Progenitor cell of endocrine pancreas (in vitro differentiated cells): ENCODE results near the gene ZKSCAN1. TPM values are rescaled to one million over a fixed set of nuclear protein-coding genes. Genes with fewer than 3 reads are reported as not detected.
"Not testable (repeated sequence)": the region's sequence is repeated elsewhere in the genome, so short reads cannot be mapped to it uniquely, and the experiment has no call there.

Experiments used
- DNase-seq: peaks from one replicate; pipeline ENCODE4 v3.0.0; 2021; ENCODE audit warnings: low spot score; ENCODE audit not compliant: unreplicated experiment
- H3K27ac Mint-ChIP-seq: 2 replicates; pipeline ENCODE4 v1.8.0; 2021; ENCODE audit warnings: mild to moderate bottlenecking, moderate library complexity, mixed read lengths
- H3K27me3 Mint-ChIP-seq: 2 replicates; pipeline ENCODE4 v1.8.0; 2021; ENCODE audit warnings: mixed read lengths
- H3K36me3 Mint-ChIP-seq: 2 replicates; pipeline ENCODE4 v1.8.0; 2022; ENCODE audit warnings: mixed read lengths; ENCODE audit not compliant: insufficient read depth
- H3K4me1 Mint-ChIP-seq: 2 replicates; pipeline ENCODE4 v1.8.0; 2021; ENCODE audit warnings: low read depth, mixed read lengths
- H3K4me3 Mint-ChIP-seq: 2 replicates; pipeline ENCODE4 v1.8.0; 2021; ENCODE audit warnings: low read depth, mild to moderate bottlenecking, moderate library complexity, mixed read lengths
- H3K9me3 Mint-ChIP-seq: 2 replicates; pipeline ENCODE4 v1.8.0; 2021; ENCODE audit warnings: low read depth, mixed read lengths
- CTCF ChIP-seq: fragments of 200-600 bp; sonication (generic); IDR thresholded peaks from one replicate; pipeline ENCODE4 v1.5.0; 2021; ENCODE audit warnings: antibody characterized with exemption, mild to moderate bottlenecking; ENCODE audit not compliant: unreplicated experiment
- long read RNA-seq: library from polyadenylated mRNA; unstranded; transcript quantifications from one replicate; pipeline ENCODE4 v2.0.0, GENCODE V29; 2020
- total RNA-seq: library from RNA; stranded (reverse); gene quantifications from 2 replicates; pipeline ENCODE4 v1.2.1, GENCODE V29; 2021

ZKSCAN1 gene
- 196 and 209 TPM in 2 replicates for total RNA-seq
- long read RNA-seq, full-length matches to known transcripts = 278 of 359 reads
- long read RNA-seq, partial matches to known transcripts = 31 of 359 reads
- long read RNA-seq, other reads (novel, unspliced or antisense) = 50 of 359 reads

DNA sequence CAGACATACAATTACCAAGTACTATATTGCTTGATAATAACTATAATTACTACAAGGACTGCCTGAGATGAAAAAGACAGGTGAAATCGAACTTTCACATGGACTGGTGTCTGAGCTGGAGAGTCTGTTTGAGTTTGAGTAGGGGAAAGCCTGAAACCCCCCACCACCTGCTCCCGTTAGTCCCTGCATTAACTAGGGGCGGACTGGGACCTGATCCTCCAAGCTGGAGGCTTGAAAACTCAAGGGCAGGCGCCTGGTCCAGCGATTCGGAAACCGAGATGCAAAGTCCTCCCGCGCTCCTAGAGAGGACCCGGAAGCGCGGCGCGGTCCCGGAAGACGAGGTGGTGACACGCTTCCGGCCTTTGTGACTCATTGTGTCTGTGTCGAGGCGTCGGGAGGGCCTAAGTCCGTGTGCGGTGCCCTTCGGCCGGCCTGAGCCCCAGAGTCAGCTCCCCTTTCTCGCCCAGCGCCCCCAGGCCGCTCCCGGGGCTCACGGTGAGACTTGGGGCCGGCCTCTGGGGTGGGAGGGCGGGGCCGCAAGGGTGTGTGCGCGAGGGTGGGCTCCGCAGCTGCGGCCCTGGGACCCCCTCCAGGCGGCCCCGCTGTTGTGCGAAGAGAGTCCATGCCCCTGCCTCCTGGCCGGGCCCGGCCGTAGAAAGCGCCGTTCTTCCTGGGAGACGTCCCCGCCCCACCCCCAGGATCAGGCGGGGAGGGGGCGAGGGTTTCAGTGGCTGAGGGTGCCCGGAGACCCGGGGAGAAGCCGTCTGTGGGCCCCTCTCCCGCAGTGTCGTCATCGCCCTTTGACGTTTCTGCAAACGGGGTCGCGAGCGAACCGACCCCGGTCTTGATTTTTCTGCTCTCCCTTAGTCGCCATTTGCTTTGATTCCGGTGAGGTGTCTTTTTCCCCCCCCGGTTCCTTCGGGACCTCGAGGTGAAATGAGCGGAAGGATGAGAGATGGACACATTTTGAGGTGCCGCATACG is at the start of gene ZKSCAN1:
ZKSCAN1 (plus strand) TSS at position 365 of the 983 bp plus-strand sequence. CDS start 7,911 bp downstream, outside the sequence.
- peaks cover 33% of the 10 kb centered on the region for H3K4me1 Mint-ChIP-seq
- DNase-seq = peak; percentile 67
- peak within 1 kb of the TSS; percentile 98 for H3K27ac Mint-ChIP-seq
- no peak for TF ChIP-seq CTCF
- no peaks in the 10 kb centered on the region for H3K9me3 Mint-ChIP-seq
- no peaks in the 10 kb centered on the region for H3K27me3 Mint-ChIP-seq
- peaks cover 3% of the 10 kb centered on the region for H3K36me3 Mint-ChIP-seq
- H3K4me3 Mint-ChIP-seq = peak within 1 kb of the TSS; percentile 85

- H3K9me3 Mint-ChIP-seq = no peaks in the 10 kb centered on the region
- no peak overlapping the region for H3K4me3 Mint-ChIP-seq
- no peak for DNase-seq
- no peaks in the 10 kb centered on the region for H3K4me1 Mint-ChIP-seq
- peaks cover 29% of the 10 kb centered on the region for H3K27me3 Mint-ChIP-seq
- TF ChIP-seq CTCF = no peak
- no peaks in the 10 kb centered on the region for H3K36me3 Mint-ChIP-seq
- H3K27ac Mint-ChIP-seq = no peak overlapping the region
Measured at GRCh38 chr7:99969298-99969697, 46.1 kb upstream of the ZKSCAN1 start.

- H3K27me3 Mint-ChIP-seq = peaks cover 26% of the 10 kb centered on the region
- not testable (repeated sequence) for H3K36me3 Mint-ChIP-seq, DNase-seq, H3K4me3 Mint-ChIP-seq, H3K27ac Mint-ChIP-seq, H3K9me3 Mint-ChIP-seq, H3K4me1 Mint-ChIP-seq
Measured at GRCh38 chr7:99969813-99970212, 45.6 kb upstream of the ZKSCAN1 start.

- no peaks in the 10 kb centered on the region for H3K9me3 Mint-ChIP-seq
- no peaks in the 10 kb centered on the region for H3K36me3 Mint-ChIP-seq
- no peak for DNase-seq
- no peaks in the 10 kb centered on the region for H3K4me1 Mint-ChIP-seq
- H3K27ac Mint-ChIP-seq = no peak overlapping the region
- peaks cover 25% of the 10 kb centered on the region for H3K27me3 Mint-ChIP-seq
- TF ChIP-seq CTCF = no peak
- H3K4me3 Mint-ChIP-seq = no peak overlapping the region
Measured at GRCh38 chr7:99971242-99971641, 44.2 kb upstream of the ZKSCAN1 start.

GRCh38 chr7:99973817-99974216 is 41.6 kb upstream of the ZKSCAN1 start:
- not testable (repeated sequence) for H3K36me3 Mint-ChIP-seq, H3K4me3 Mint-ChIP-seq, H3K4me1 Mint-ChIP-seq, H3K9me3 Mint-ChIP-seq, H3K27ac Mint-ChIP-seq, DNase-seq
- peaks cover 12% of the 10 kb centered on the region for H3K27me3 Mint-ChIP-seq

DNA sequence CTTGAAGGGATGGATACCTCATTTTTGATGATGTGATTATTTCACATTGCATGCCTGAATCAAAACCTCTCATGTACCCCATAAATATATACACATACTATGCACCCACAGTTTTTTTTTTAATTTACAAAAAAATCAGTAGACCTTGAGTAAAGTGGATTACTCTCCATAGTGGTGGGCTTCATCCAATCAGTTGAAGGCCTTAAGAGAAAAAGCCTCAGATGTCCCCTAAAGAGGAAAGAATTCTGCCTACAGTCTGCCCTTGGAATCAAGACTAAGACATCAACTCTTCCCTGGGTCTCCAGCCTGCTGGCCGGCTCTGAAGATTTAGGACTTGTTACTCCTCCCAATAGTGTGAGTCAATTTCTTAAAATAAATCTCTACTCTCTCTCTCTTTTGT is 40.7 kb upstream of the ZKSCAN1 start:
- H3K36me3 Mint-ChIP-seq = no peaks in the 10 kb centered on the region
- no peak overlapping the region for H3K4me3 Mint-ChIP-seq
- H3K27me3 Mint-ChIP-seq = peaks cover 12% of the 10 kb centered on the region
- no peak overlapping the region for H3K27ac Mint-ChIP-seq
- H3K4me1 Mint-ChIP-seq = no peaks in the 10 kb centered on the region
- no peak for DNase-seq
- no peak for TF ChIP-seq CTCF
- no peaks in the 10 kb centered on the region for H3K9me3 Mint-ChIP-seq
